ENCODE measurements around the gene DNAJC11. TPM values are rescaled to one million over a fixed set of nuclear protein-coding genes. Genes with fewer than 3 reads are reported as not detected.

The DNAJC11 gene
- total and polyA plus RNA-seq, 2 donors: 16.2 to 19.9 TPM

- H3K36me3 ChIP-seq (ENCODE audit: control insufficient read depth in 2 of 2, insufficient read depth in 2 of 2, low read length in 1 of 2): peaks cover 56 to 68% of the 10 kb centered on the region in 2 donors
- DNase-seq (ENCODE audit: low read depth in 6 of 9, low spot score in 9 of 9): no peak
- 94% methylated on average over 11 of the region's 11 CpGs for WGBS
- no peaks in the 10 kb centered on the region for H3K27me3 ChIP-seq (ENCODE audit: control insufficient read depth in 2 of 2, insufficient read depth in 1 of 2, low read length in 1 of 2)
- peaks cover 15 to 19% of the 10 kb centered on the region in 2 donors for H3K4me1 ChIP-seq (ENCODE audit: control insufficient read depth in 2 of 2, insufficient read depth in 2 of 2, low read length in 2 of 2)
- peaks cover 0 to 1% of the 10 kb centered on the region in 2 donors for H3K9me3 ChIP-seq (ENCODE audit: control insufficient read depth in 2 of 2, insufficient read depth in 1 of 2, low read length in 1 of 2)
- H3K4me3 ChIP-seq (ENCODE audit: low read length in 2 of 2): no peak overlapping the region
- H3K27ac ChIP-seq (ENCODE audit: low read depth in 1 of 2, low read length in 1 of 2): no peak overlapping the region
Observed at GRCh38 chr1:6594977-6595740, 106.5 kb downstream of the DNAJC11 start.

GRCh38 chr1:6593810-6594209, 107.8 kb downstream of the DNAJC11 start:
- DNase-seq (ENCODE audit: low read depth in 6 of 9, low spot score in 9 of 9): no peak
- Histone ChIP-seq H3K36me3 (ENCODE audit: control insufficient read depth in 2 of 2, insufficient read depth in 2 of 2, low read length in 1 of 2) (peaks cover 66 to 77% of the 10 kb centered on the region in 2 donors), H3K9me3 (ENCODE audit: control insufficient read depth in 2 of 2, insufficient read depth in 1 of 2, low read length in 1 of 2) (peaks cover 0 to 1% of the 10 kb centered on the region in 2 donors), H3K4me1 (ENCODE audit: control insufficient read depth in 2 of 2, insufficient read depth in 2 of 2, low read length in 2 of 2) (peaks cover 6% of the 10 kb centered on the region in 2 donors), H3K27ac (ENCODE audit: low read depth in 1 of 2, low read length in 1 of 2) (no peak overlapping the region), H3K27me3 (ENCODE audit: control insufficient read depth in 2 of 2, insufficient read depth in 1 of 2, low read length in 1 of 2) (no peaks in the 10 kb centered on the region), H3K4me3 (ENCODE audit: low read length in 2 of 2) (no peak overlapping the region)
- WGBS: 98% methylated on average over 15 of the region's 15 CpGs

GRCh38 chr1:6592865-6593593, 108.6 kb downstream of the DNAJC11 start:
- Histone ChIP-seq H3K36me3 (ENCODE audit: control insufficient read depth in 2 of 2, insufficient read depth in 2 of 2, low read length in 1 of 2) (peaks cover 69 to 80% of the 10 kb centered on the region in 2 donors), H3K27ac (ENCODE audit: low read depth in 1 of 2, low read length in 1 of 2) (no peak overlapping the region), H3K27me3 (ENCODE audit: control insufficient read depth in 2 of 2, insufficient read depth in 1 of 2, low read length in 1 of 2) (no peaks in the 10 kb centered on the region), H3K4me3 (ENCODE audit: low read length in 2 of 2) (no peak overlapping the region), H3K9me3 (ENCODE audit: control insufficient read depth in 2 of 2, insufficient read depth in 1 of 2, low read length in 1 of 2) (peaks cover 0 to 1% of the 10 kb centered on the region in 2 donors), H3K4me1 (ENCODE audit: control insufficient read depth in 2 of 2, insufficient read depth in 2 of 2, low read length in 2 of 2) (peaks cover 12% of the 10 kb centered on the region in 2 donors)
- DNase-seq (ENCODE audit: low read depth in 6 of 9, low spot score in 9 of 9): no peak
- WGBS: 97% methylated on average over 38 of the region's 38 CpGs

- Histone ChIP-seq H3K4me1 (ENCODE audit: control insufficient read depth in 2 of 2, insufficient read depth in 2 of 2, low read length in 2 of 2) (peaks cover 18% of the 10 kb centered on the region in 2 donors), H3K36me3 (ENCODE audit: control insufficient read depth in 2 of 2, insufficient read depth in 2 of 2, low read length in 1 of 2) (peaks cover 67 to 76% of the 10 kb centered on the region in 2 donors), H3K9me3 (ENCODE audit: control insufficient read depth in 2 of 2, insufficient read depth in 1 of 2, low read length in 1 of 2) (peaks cover 0 to 1% of the 10 kb centered on the region in 2 donors), H3K4me3 (ENCODE audit: low read length in 2 of 2) (no peak overlapping the region), H3K27me3 (ENCODE audit: control insufficient read depth in 2 of 2, insufficient read depth in 1 of 2, low read length in 1 of 2) (no peaks in the 10 kb centered on the region), H3K27ac (ENCODE audit: low read depth in 1 of 2, low read length in 1 of 2) (no peak overlapping the region)
- WGBS: 41% methylated on average over 5 of the region's 5 CpGs
- no peak for DNase-seq (ENCODE audit: low read depth in 6 of 9, low spot score in 9 of 9)
Observed at GRCh38 chr1:6592441-6592840, 109.2 kb downstream of the DNAJC11 start.

- no peak for DNase-seq (ENCODE audit: low read depth in 6 of 9, low spot score in 9 of 9)
- Histone ChIP-seq H3K36me3 (ENCODE audit: control insufficient read depth in 2 of 2, insufficient read depth in 2 of 2, low read length in 1 of 2) (peaks cover 59 to 70% of the 10 kb centered on the region in 2 donors), H3K27ac (ENCODE audit: low read depth in 1 of 2, low read length in 1 of 2) (no peak overlapping the region), H3K27me3 (ENCODE audit: control insufficient read depth in 2 of 2, insufficient read depth in 1 of 2, low read length in 1 of 2) (no peaks in the 10 kb centered on the region), H3K4me1 (ENCODE audit: control insufficient read depth in 2 of 2, insufficient read depth in 2 of 2, low read length in 2 of 2) (peaks cover 23 to 25% of the 10 kb centered on the region in 2 donors), H3K4me3 (ENCODE audit: low read length in 2 of 2) (no peak overlapping the region), H3K9me3 (ENCODE audit: control insufficient read depth in 2 of 2, insufficient read depth in 1 of 2, low read length in 1 of 2) (peaks cover 0 to 1% of the 10 kb centered on the region in 2 donors)
- 94% methylated on average over 6 of the region's 6 CpGs for WGBS
Observed at GRCh38 chr1:6591644-6592043, 110.0 kb downstream of the DNAJC11 start.

GRCh38 chr1:6591222-6591621, 110.4 kb downstream of the DNAJC11 start:
- Histone ChIP-seq H3K27me3 (ENCODE audit: control insufficient read depth in 2 of 2, insufficient read depth in 1 of 2, low read length in 1 of 2) (no peaks in the 10 kb centered on the region), H3K36me3 (ENCODE audit: control insufficient read depth in 2 of 2, insufficient read depth in 2 of 2, low read length in 1 of 2) (peaks cover 57 to 72% of the 10 kb centered on the region in 2 donors), H3K27ac (ENCODE audit: low read depth in 1 of 2, low read length in 1 of 2) (no peak overlapping the region), H3K9me3 (ENCODE audit: control insufficient read depth in 2 of 2, insufficient read depth in 1 of 2, low read length in 1 of 2) (peaks cover 0 to 1% of the 10 kb centered on the region in 2 donors), H3K4me3 (ENCODE audit: low read length in 2 of 2) (no peak overlapping the region), H3K4me1 (ENCODE audit: control insufficient read depth in 2 of 2, insufficient read depth in 2 of 2, low read length in 2 of 2) (peaks cover 23 to 25% of the 10 kb centered on the region in 2 donors)
- WGBS: 34% methylated on average over 13 of the region's 13 CpGs
- no peak for DNase-seq (ENCODE audit: low read depth in 6 of 9, low spot score in 9 of 9)

- H3K4me3 ChIP-seq (ENCODE audit: low read length in 2 of 2): no peak overlapping the region
- peaks cover 23 to 25% of the 10 kb centered on the region in 2 donors for H3K4me1 ChIP-seq (ENCODE audit: control insufficient read depth in 2 of 2, insufficient read depth in 2 of 2, low read length in 2 of 2)
- no peak for DNase-seq (ENCODE audit: low read depth in 6 of 9, low spot score in 9 of 9)
- H3K9me3 ChIP-seq (ENCODE audit: control insufficient read depth in 2 of 2, insufficient read depth in 1 of 2, low read length in 1 of 2): peaks cover 0 to 1% of the 10 kb centered on the region in 2 donors
- 99% methylated on average over 7 of the region's 7 CpGs for WGBS
- H3K27ac ChIP-seq (ENCODE audit: low read depth in 1 of 2, low read length in 1 of 2): no peak overlapping the region
- H3K36me3 ChIP-seq (ENCODE audit: control insufficient read depth in 2 of 2, insufficient read depth in 2 of 2, low read length in 1 of 2): peaks cover 53 to 67% of the 10 kb centered on the region in 2 donors
- no peaks in the 10 kb centered on the region for H3K27me3 ChIP-seq (ENCODE audit: control insufficient read depth in 2 of 2, insufficient read depth in 1 of 2, low read length in 1 of 2)
Observed at GRCh38 chr1:6590046-6590445, 111.6 kb downstream of the DNAJC11 start.

GRCh38 chr1:6588893-6589520, 112.6 kb downstream of the DNAJC11 start:
- peaks cover 51 to 59% of the 10 kb centered on the region in 2 donors for H3K36me3 ChIP-seq (ENCODE audit: control insufficient read depth in 2 of 2, insufficient read depth in 2 of 2, low read length in 1 of 2)
- WGBS: 93% methylated on average over 24 of the region's 24 CpGs
- DNase-seq (ENCODE audit: low read depth in 6 of 9, low spot score in 9 of 9): no peak
- no peaks in the 10 kb centered on the region for H3K27me3 ChIP-seq (ENCODE audit: control insufficient read depth in 2 of 2, insufficient read depth in 1 of 2, low read length in 1 of 2)
- H3K27ac ChIP-seq (ENCODE audit: low read depth in 1 of 2, low read length in 1 of 2): no peak overlapping the region
- peaks cover 0 to 1% of the 10 kb centered on the region in 2 donors for H3K9me3 ChIP-seq (ENCODE audit: control insufficient read depth in 2 of 2, insufficient read depth in 1 of 2, low read length in 1 of 2)
- H3K4me3 ChIP-seq (ENCODE audit: low read length in 2 of 2): no peak overlapping the region
- H3K4me1 ChIP-seq (ENCODE audit: control insufficient read depth in 2 of 2, insufficient read depth in 2 of 2, low read length in 2 of 2): peaks cover 23 to 25% of the 10 kb centered on the region in 2 donors
